Astrocyte of the spinal cord (primary cell): ENCODE results near the gene PPEF2.

Experiments
- DNase-seq: peaks from one replicate; pipeline ENCODE4 v3.0.0; 2011; ENCODE audit warnings: low read depth, low spot score
- H3K4me3 ChIP-seq: 2 replicates; pipeline ENCODE4 v1.5.1; 2011; ENCODE audit warnings: low read depth, mild to moderate bottlenecking, low read length, moderate library complexity
- CTCF ChIP-seq: IDR thresholded peaks from 2 replicates; pipeline ENCODE4 v1.5.1; 2012; ENCODE audit warnings: low read depth, mild to moderate bottlenecking, low read length, inconsistent platforms
- in situ Hi-C: cut with HindIII; loops from 2 replicates; pipeline ENCODE4 v1.10.0; 2017; ENCODE audit warnings: low sequenced_read_pairs

The PPEF2 gene

DNA sequence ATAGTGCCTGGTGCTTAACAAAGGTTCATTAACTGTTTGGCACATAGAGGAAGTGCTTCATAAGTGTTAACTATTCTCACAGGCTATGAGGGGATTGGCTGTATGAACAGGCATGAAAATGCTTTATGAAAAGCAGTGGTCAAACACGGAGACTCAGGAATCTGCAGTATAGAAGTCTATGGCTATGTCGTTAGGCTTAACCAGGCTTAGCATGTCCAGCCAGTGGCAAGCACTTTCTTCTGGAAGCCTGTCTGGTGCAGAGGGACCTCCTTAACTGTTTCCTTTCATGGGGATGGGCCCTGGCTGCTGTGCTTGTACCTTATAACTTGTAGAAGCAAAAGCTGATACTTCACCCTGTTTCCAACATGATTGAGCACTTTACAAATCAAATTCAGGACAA is 78.4 kb downstream of the PPEF2 start:
- no peak for TF ChIP-seq CTCF
- H3K4me3 ChIP-seq: no peak overlapping the region
- DNase-seq: no peak
- in situ Hi-C loops: no loop called here

DNA sequence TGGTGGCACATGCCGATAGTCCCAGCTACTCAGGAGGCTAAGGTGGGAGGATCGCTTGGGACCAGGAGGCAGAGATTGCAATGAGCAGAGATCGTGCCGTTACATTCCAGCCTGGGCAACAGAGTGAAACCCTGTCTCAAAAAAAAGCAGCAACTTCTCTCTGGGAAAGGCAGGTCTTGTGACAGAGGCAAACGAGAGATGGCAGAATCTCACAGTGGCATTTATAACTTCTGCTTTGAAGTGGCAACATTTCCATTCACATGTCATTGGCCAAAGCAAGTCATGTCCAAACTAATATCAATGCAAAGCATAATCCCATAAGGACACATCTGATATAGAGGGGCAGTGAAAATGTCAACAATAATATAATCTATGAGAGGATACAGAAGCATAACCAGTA is 79.8 kb downstream of the PPEF2 start:
- DNase-seq: no peak
- in situ Hi-C loops: no loop called here
- H3K4me3 ChIP-seq: no peak overlapping the region
- TF ChIP-seq CTCF: no peak

- no peak for TF ChIP-seq CTCF
- DNase-seq: peak; percentile 14
- in situ Hi-C loops: no loop called here
- H3K4me3 ChIP-seq: no peak overlapping the region
Measured at GRCh38 chr4:75821966-75822365, 80.3 kb downstream of the PPEF2 start.

- no peak for TF ChIP-seq CTCF
- H3K4me3 ChIP-seq: no peak overlapping the region
- no peak for DNase-seq
- in situ Hi-C loops: no loop called here
Measured at GRCh38 chr4:75821216-75821615, 81.0 kb downstream of the PPEF2 start.

DNA sequence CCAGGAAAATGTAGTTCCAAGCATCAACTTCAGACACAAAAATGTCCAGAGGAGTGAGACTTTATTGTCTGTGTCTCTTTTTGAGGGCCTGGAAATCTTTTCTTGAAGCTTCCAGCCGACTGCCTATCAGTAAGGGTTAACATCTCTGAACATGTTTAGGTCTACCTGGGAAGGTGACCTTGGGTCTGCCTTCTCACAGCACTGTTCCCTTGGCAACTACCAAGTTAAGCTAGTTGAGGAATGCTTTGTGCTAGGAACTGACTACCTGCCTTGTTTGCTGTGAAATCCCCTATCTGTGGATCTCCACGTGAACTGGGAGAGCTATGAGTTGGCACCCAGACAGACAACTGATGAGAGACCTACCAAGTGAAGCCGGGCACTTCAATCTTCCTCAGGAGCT is 81.6 kb downstream of the PPEF2 start:
- in situ Hi-C loops: no loop called here
- TF ChIP-seq CTCF: no peak
- no peak overlapping the region for H3K4me3 ChIP-seq
- DNase-seq: no peak

- DNase-seq: no peak
- no peak for TF ChIP-seq CTCF
- H3K4me3 ChIP-seq: no peak overlapping the region
- in situ Hi-C loops: no loop called here
Measured at GRCh38 chr4:75820197-75820596, 82.1 kb downstream of the PPEF2 start.

DNA sequence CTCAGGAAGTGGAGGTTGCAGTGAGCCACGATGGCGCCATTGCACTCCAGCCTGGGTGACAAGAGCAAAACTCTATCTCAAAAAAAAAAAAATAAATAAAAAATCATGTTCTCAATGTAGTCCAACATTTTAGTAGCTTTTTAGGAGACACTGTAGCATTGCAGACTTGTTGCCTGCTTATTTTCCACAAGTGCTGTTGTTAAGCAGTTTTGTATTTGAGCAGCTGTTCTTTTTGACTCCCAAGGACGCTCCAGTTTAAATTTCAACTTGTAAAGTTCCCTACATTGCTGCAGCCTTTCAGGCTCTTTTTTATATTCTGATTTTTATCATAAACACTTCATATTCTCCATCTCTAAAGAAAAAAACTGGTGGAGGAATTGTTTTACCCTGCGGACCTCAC is 83.1 kb downstream of the PPEF2 start:
- no peak overlapping the region for H3K4me3 ChIP-seq
- no peak for TF ChIP-seq CTCF
- in situ Hi-C loops: no loop called here
- no peak for DNase-seq
